NCI-H1048 (cell line): ENCODE data around the gene CHN2.
"Not testable (repeated sequence)": the region's sequence is repeated elsewhere in the genome, so short reads cannot be mapped to it uniquely, and the experiment has no call there.

Experiments
- DNase-seq: peaks from one replicate; lab custom pipeline; 2025; lab: John Stamatoyannopoulos, UW

CHN2 gene

GRCh38 chr7:29256693-29257002 is 62.1 kb downstream of the CHN2 start:
- DNase-seq: no peak

- no peak for DNase-seq
Measured at GRCh38 chr7:29258951-29259350, 64.4 kb downstream of the CHN2 start.

- DNase-seq: no peak
Measured at GRCh38 chr7:29262191-29262917, 67.8 kb downstream of the CHN2 start.

GRCh38 chr7:29263601-29264207 is 69.1 kb downstream of the CHN2 start:
- DNase-seq: not testable (repeated sequence)

GRCh38 chr7:29265208-29265923 is 70.8 kb downstream of the CHN2 start:
- DNase-seq: no peak

GRCh38 chr7:29269935-29270334 is 75.4 kb downstream of the CHN2 start:
- DNase-seq: no peak

GRCh38 chr7:29270594-29271318 is 76.2 kb downstream of the CHN2 start:
- no peak for DNase-seq

- no peak for DNase-seq
Measured at GRCh38 chr7:29271319-29271658, 76.7 kb downstream of the CHN2 start.

GRCh38 chr7:29272057-29272456 is 77.5 kb downstream of the CHN2 start:
- no peak for DNase-seq

GRCh38 chr7:29274146-29275017 is 79.8 kb downstream of the CHN2 start:
- no peak for DNase-seq

- no peak for DNase-seq
Measured at GRCh38 chr7:29275018-29275318, 80.4 kb downstream of the CHN2 start.

GRCh38 chr7:29275493-29275892 is 80.9 kb downstream of the CHN2 start:
- DNase-seq: no peak

GRCh38 chr7:29276199-29276598 is 81.6 kb downstream of the CHN2 start:
- no peak for DNase-seq

GRCh38 chr7:29276806-29277205 is 82.2 kb downstream of the CHN2 start:
- DNase-seq: no peak

- no peak for DNase-seq
Measured at GRCh38 chr7:29277436-29278215, 83.1 kb downstream of the CHN2 start.

GRCh38 chr7:29278337-29279069 is 83.9 kb downstream of the CHN2 start:
- no peak for DNase-seq

GRCh38 chr7:29281782-29282541 is 87.4 kb downstream of the CHN2 start:
- DNase-seq: no peak

- DNase-seq: no peak
Measured at GRCh38 chr7:29282819-29283414, 88.3 kb downstream of the CHN2 start.

- no peak for DNase-seq
Measured at GRCh38 chr7:29284696-29285443, 90.3 kb downstream of the CHN2 start.
